IMR-90 (cell line): Measurements from ENCODE around the gene SLC38A1. TPM values are rescaled to one million over a fixed set of nuclear protein-coding genes. Genes with fewer than 3 reads are reported as not detected.

Experiments
- ATAC-seq: fragments of 200-7000 bp; cut with Tn5 transposase; 2 replicates; pipeline ENCODE4 v1.9.1; 2020; ENCODE audit warnings: low read depth, mild to moderate bottlenecking, moderate library complexity
- BruUV-seq: library from RNA; stranded (reverse); fragments of 400-500 nt; replicated peaks from 2 replicates; lab custom pipeline; 2021; lab: Mats Ljungman, UMichigan
- CTCF ChIA-PET: fragments of 300-600 bp; formaldehyde crosslinking; extraction: SDS; loops from one replicate; lab custom pipeline; 2021; ENCODE audit warnings: antibody characterized with exemption; lab: Yijun Ruan, JAX
- POLR2A ChIA-PET: fragments of 300-600 bp; sonication (Branson Sonifier 250); formaldehyde crosslinking; loops from one replicate; lab custom pipeline; 2022; ENCODE audit warnings: antibody characterized with exemption; ENCODE audit not compliant: unreplicated experiment; lab: Charles Lee
- DNase-seq: peaks from one replicate; pipeline ENCODE4 v3.0.0; 2013
- H2AFZ ChIP-seq: replicated peaks from 2 replicates; pipeline ENCODE3; 2013; ENCODE audit warnings: low read length, mild to moderate bottlenecking; ENCODE audit not compliant: poor library complexity
- H2AK5ac ChIP-seq: 2 replicates; pipeline ENCODE4 v1.6.1; 2013; ENCODE audit warnings: low read depth, low read length, inconsistent platforms
- H2AK9ac ChIP-seq: replicated peaks from 2 replicates; pipeline ENCODE3; 2013; ENCODE audit warnings: mild to moderate bottlenecking, low read depth, low read length, moderate library complexity; ENCODE audit not compliant: poor library complexity
- H2BK120ac ChIP-seq: 2 replicates; pipeline ENCODE4 v1.6.1; 2013; ENCODE audit warnings: low read depth, low read length, inconsistent platforms
- H2BK15ac ChIP-seq: 3 replicates; pipeline ENCODE4 v1.6.1; 2013; ENCODE audit warnings: low read depth, low read length, inconsistent platforms
- H2BK20ac ChIP-seq: 2 replicates; pipeline ENCODE4 v1.6.1; 2013; ENCODE audit warnings: low read depth, mild to moderate bottlenecking, inconsistent platforms, low read length, moderate library complexity
- H2BK5ac ChIP-seq: 2 replicates; pipeline ENCODE4 v1.6.1; 2013; ENCODE audit warnings: mild to moderate bottlenecking, low read depth, low read length, inconsistent platforms; ENCODE audit not compliant: poor library complexity, severe bottlenecking
- H3K14ac ChIP-seq: replicated peaks from 2 replicates; pipeline ENCODE4 v1.6.1; 2013; ENCODE audit warnings: low read depth, low read length, inconsistent platforms
- H3K18ac ChIP-seq: 2 replicates; pipeline ENCODE4 v1.6.1; 2013; ENCODE audit warnings: low read depth, low read length, control low read depth
- H3K23ac ChIP-seq: 2 replicates; pipeline ENCODE4 v1.6.1; 2013; ENCODE audit warnings: low read depth, low read length, inconsistent platforms
- H3K27ac ChIP-seq: 2 replicates; pipeline ENCODE4 v1.5.1; 2013; ENCODE audit warnings: mild to moderate bottlenecking, control low read depth, low read length; ENCODE audit not compliant: insufficient read depth
- H3K27me3 ChIP-seq: 2 replicates; pipeline ENCODE4 v1.6.1; 2013; ENCODE audit warnings: low read length; ENCODE audit not compliant: control insufficient read depth, insufficient read depth
- H3K36me3 ChIP-seq: 2 replicates; pipeline ENCODE4 v1.6.1; 2013; ENCODE audit warnings: low read length, mixed read lengths; ENCODE audit not compliant: control insufficient read depth, insufficient read depth
- H3K4ac ChIP-seq: 2 replicates; pipeline ENCODE4 v1.6.1; 2013; ENCODE audit warnings: low read depth, low read length, inconsistent platforms
- H3K4me1 ChIP-seq: 2 replicates; pipeline ENCODE4 v1.6.1; 2013; ENCODE audit warnings: low read length, mixed read lengths; ENCODE audit not compliant: control insufficient read depth, insufficient read depth
- H3K4me2 ChIP-seq: 2 replicates; pipeline ENCODE4 v1.6.1; 2013; ENCODE audit warnings: low read depth, mild to moderate bottlenecking, control low read depth, low read length, moderate library complexity
- H3K4me3 ChIP-seq: 2 replicates; pipeline ENCODE4 v1.5.1; 2013; ENCODE audit warnings: low read depth, mild to moderate bottlenecking, control low read depth, low read length, moderate library complexity; ENCODE audit not compliant: insufficient read depth
- H3K56ac ChIP-seq: 2 replicates; pipeline ENCODE4 v1.6.1; 2013; ENCODE audit warnings: low read length, inconsistent platforms; ENCODE audit not compliant: insufficient read depth; ENCODE audit errors: extremely low read depth
- H3K79me1 ChIP-seq, 2 experiments: 2 replicates each; pipeline ENCODE4 v1.6.1; 2013; ENCODE audit warnings: low read length in 2 of 2, inconsistent platforms in 1 of 2, low read depth in 1 of 2
- H3K9ac ChIP-seq: 2 replicates; pipeline ENCODE4 v1.6.1; 2013; ENCODE audit warnings: low read depth, low read length, control low read depth
- H3K9me1 ChIP-seq: 2 replicates; pipeline ENCODE4 v1.6.1; 2013; ENCODE audit warnings: low read length, inconsistent platforms; ENCODE audit not compliant: insufficient read depth
- H3K9me3 ChIP-seq: 2 replicates; pipeline ENCODE4 v1.6.1; 2013; ENCODE audit warnings: low read length; ENCODE audit not compliant: control insufficient read depth, insufficient read depth
- H4K20me1 ChIP-seq: 2 replicates; pipeline ENCODE4 v1.6.1; 2013; ENCODE audit warnings: low read length, inconsistent platforms; ENCODE audit not compliant: insufficient read depth
- H4K5ac ChIP-seq: 2 replicates; pipeline ENCODE4 v1.6.1; 2013; ENCODE audit warnings: mild to moderate bottlenecking, low read depth, low read length, control low read depth
- H4K8ac ChIP-seq, 2 experiments: 2 replicates each; pipeline ENCODE4 v1.6.1; 2013; ENCODE audit warnings: low read depth in 2 of 2, low read length in 2 of 2, control low read depth in 1 of 2, inconsistent platforms in 1 of 2
- H4K91ac ChIP-seq: 2 replicates; pipeline ENCODE4 v1.6.1; 2013; ENCODE audit warnings: low read depth, low read length, inconsistent platforms; ENCODE audit not compliant: insufficient read depth
- BHLHE40 ChIP-seq: fragments of 150-350 bp; IDR thresholded peaks from 2 replicates; pipeline ENCODE4 v1.6.1; 2016; ENCODE audit warnings: mild to moderate bottlenecking, low read depth, low read length
- CEBPB ChIP-seq: IDR thresholded peaks from 2 replicates; pipeline ENCODE4 v1.6.1; 2012; ENCODE audit warnings: low read depth, low read length, improper control_type of control experiment
- CHD1 ChIP-seq: IDR thresholded peaks from 2 replicates; pipeline ENCODE4 v1.6.1; 2012; ENCODE audit warnings: low read depth, low read length, improper control_type of control experiment
- CTCF ChIP-seq: conservative IDR thresholded peaks from 2 replicates; pipeline ENCODE4 v1.5.1; 2012; ENCODE audit warnings: mild to moderate bottlenecking, low read depth, low read length, improper control_type of control experiment
- FOS ChIP-seq: fragments of 150-350 bp; IDR thresholded peaks from 2 replicates; pipeline ENCODE4 v1.6.1; 2016; ENCODE audit warnings: low read depth, low read length
- MAFK ChIP-seq: IDR thresholded peaks from 2 replicates; pipeline ENCODE4 v1.6.1; 2012; ENCODE audit warnings: low read depth, low read length, improper control_type of control experiment
- MAZ ChIP-seq: IDR thresholded peaks from 2 replicates; pipeline ENCODE4 v1.6.1; 2012; ENCODE audit warnings: low read depth, mild to moderate bottlenecking, low read length, improper control_type of control experiment, moderate library complexity, borderline replicate concordance
- MXI1 ChIP-seq: IDR thresholded peaks from 2 replicates; pipeline ENCODE4 v1.6.1; 2012; ENCODE audit warnings: low read depth, mild to moderate bottlenecking, low read length, moderate library complexity, borderline replicate concordance
- NFE2L2 ChIP-seq: fragments of 150-350 bp; IDR thresholded peaks from 2 replicates; pipeline ENCODE4 v1.6.1; 2016; ENCODE audit warnings: low read depth, mild to moderate bottlenecking, low read length
- POLR2A ChIP-seq: IDR thresholded peaks from 2 replicates; pipeline ENCODE4 v1.6.1; 2012; ENCODE audit warnings: mild to moderate bottlenecking, low read depth, low read length
- RAD21 ChIP-seq: IDR thresholded peaks from 2 replicates; pipeline ENCODE4 v1.6.1; 2012; ENCODE audit warnings: low read length, improper control_type of control experiment
- RCOR1 ChIP-seq: IDR thresholded peaks from 2 replicates; pipeline ENCODE4 v1.6.1; 2012; ENCODE audit warnings: mild to moderate bottlenecking, low read length, improper control_type of control experiment; ENCODE audit not compliant: insufficient replicate concordance
- RFX5 ChIP-seq: IDR thresholded peaks from 2 replicates; pipeline ENCODE4 v1.8.0; 2012; ENCODE audit warnings: low read depth, mild to moderate bottlenecking, low read length, moderate library complexity
- SMC3 ChIP-seq: fragments of 150-350 bp; IDR thresholded peaks from 2 replicates; pipeline ENCODE4 v1.6.1; 2016; ENCODE audit warnings: low read depth, mild to moderate bottlenecking, antibody characterized with exemption, low read length, moderate library complexity
- USF2 ChIP-seq: fragments of 150-350 bp; IDR thresholded peaks from 2 replicates; pipeline ENCODE4 v1.6.1; 2017; ENCODE audit warnings: mild to moderate bottlenecking, antibody characterized with exemption, low read length, low read depth
- WGBS, 2 experiments: methylation state at CpG; one replicate each; pipeline versions ENCODE4 v1.1.5 to v1.1.7; 2013; ENCODE audit warnings: missing lambda C conversion rate in 2 of 2; ENCODE audit not compliant: insufficient read length in 1 of 2; ENCODE audit errors: extremely low coverage in 2 of 2; 5-methylcytosine and 5-hydroxymethylcytosine counted together
- dilution Hi-C: fragments of 300-500 bp; cut with HindIII; formaldehyde crosslinking; loops from one replicate; pipeline ENCODE4 v1.14.3; 2018; ENCODE audit warnings: low sequenced_read_pairs; ENCODE audit not compliant: unreplicated experiment
- in situ Hi-C: fragments of 300-500 bp; cut with MboI; formaldehyde crosslinking; loops from 3 replicates; pipeline ENCODE4 v1.14.3; 2019; ENCODE audit warnings: low sequenced_read_pairs, inconsistent platforms, mixed read lengths
- intact Hi-C: fragments of 100-400 bp; cut with micrococcal nuclease; formaldehyde crosslinking; loops from 2 replicates; pipeline ENCODE4 v1.10.0; 2022
- polyA plus RNA-seq, 3 experiments: library from polyadenylated mRNA; depleted of rRNA; stranded (reverse); fragments of >200 nt; gene quantifications; 2 replicates each; pipeline ENCODE4 v1.2.3, GENCODE V29; 2012; ENCODE audit warnings: low replicate concordance in 1 of 3
- total RNA-seq: library from RNA; depleted of rRNA; stranded (reverse); fragments of >200 nt; gene quantifications from 2 replicates; pipeline ENCODE4 v1.2.3, GENCODE V29; 2012
- TF ChIP-seq, protein P1 (sequence below): fragments of 150-350 bp; IDR thresholded peaks from 2 replicates; pipeline ENCODE4 v1.6.1; 2016; ENCODE audit warnings: low read depth, mild to moderate bottlenecking, low read length, moderate library complexity, borderline replicate concordance

The SLC38A1 gene
- total and polyA plus RNA-seq, 2 of the 4 experiments (the other 2 are of a cell fraction) = 22.8 to 61.5 TPM

GRCh38 chr12:46135750-46136149, 133.1 kb downstream of the SLC38A1 start:
- peaks cover 5% of the 10 kb centered on the region for H3K27me3 ChIP-seq
- H4K8ac ChIP-seq = no peak overlapping the region
- H3K4me1 ChIP-seq = no peaks in the 10 kb centered on the region
- no peak for DNase-seq
- H2BK120ac ChIP-seq = no peak overlapping the region
- no peaks in the 10 kb centered on the region for H4K20me1 ChIP-seq
- no peaks in the 10 kb centered on the region for H3K9me1 ChIP-seq
- no peak overlapping the region for H2BK5ac ChIP-seq
- no peak overlapping the region for H4K91ac ChIP-seq
- no peak overlapping the region for H2AK9ac ChIP-seq
- CTCF ChIA-PET = interaction anchor here (2.7 kb wide), 1 partner anchor 11 kb away, joined by 12 read pairs; no protein-coding TSS in a partner anchor
- H2BK20ac ChIP-seq = no peak overlapping the region
- no peak overlapping the region for H3K27ac ChIP-seq
- no peak overlapping the region for H3K14ac ChIP-seq
- no peak overlapping the region for H2AFZ ChIP-seq
- no peaks in the 10 kb centered on the region for H3K9me3 ChIP-seq
- intact Hi-C loops (no loop called here), dilution Hi-C loops (no loop called here), in situ Hi-C loops (no loop called here)
- no TSS peak for BruUV-seq
- ATAC-seq = no peak
- no peak overlapping the region for H3K4ac ChIP-seq
- no peak overlapping the region for H3K18ac ChIP-seq
- H3K9ac ChIP-seq = no peak overlapping the region
- H3K79me1 ChIP-seq = no peaks in the 10 kb centered on the region
- H3K36me3 ChIP-seq = no peaks in the 10 kb centered on the region
- H4K5ac ChIP-seq = no peak overlapping the region
- H2AK5ac ChIP-seq = no peak overlapping the region
- POLR2A ChIA-PET = no interaction called here
- whole genome bisulfite sequencing, 2 experiments = no CpG with 5 or more reads among the region's 1 CpG
- H3K56ac ChIP-seq = no peak overlapping the region
- no peak overlapping the region for H3K23ac ChIP-seq
- H3K4me2 ChIP-seq = no peak overlapping the region
- no peak for TF ChIP-seq USF2
- no peak for TF ChIP-seq BHLHE40
- TF ChIP-seq RCOR1 = no peak
- no peak for TF ChIP-seq MXI1
- TF ChIP-seq POLR2A = no peak
- no peak for TF ChIP-seq CTCF
- TF ChIP-seq, protein P1, sequence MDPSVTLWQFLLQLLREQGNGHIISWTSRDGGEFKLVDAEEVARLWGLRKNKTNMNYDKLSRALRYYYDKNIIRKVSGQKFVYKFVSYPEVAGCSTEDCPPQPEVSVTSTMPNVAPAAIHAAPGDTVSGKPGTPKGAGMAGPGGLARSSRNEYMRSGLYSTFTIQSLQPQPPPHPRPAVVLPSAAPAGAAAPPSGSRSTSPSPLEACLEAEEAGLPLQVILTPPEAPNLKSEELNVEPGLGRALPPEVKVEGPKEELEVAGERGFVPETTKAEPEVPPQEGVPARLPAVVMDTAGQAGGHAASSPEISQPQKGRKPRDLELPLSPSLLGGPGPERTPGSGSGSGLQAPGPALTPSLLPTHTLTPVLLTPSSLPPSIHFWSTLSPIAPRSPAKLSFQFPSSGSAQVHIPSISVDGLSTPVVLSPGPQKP = no peak
- no peak for TF ChIP-seq RFX5
- no peak for TF ChIP-seq NFE2L2
- no peak for TF ChIP-seq MAFK
- TF ChIP-seq RAD21 = no peak
- no peak for TF ChIP-seq CHD1
- no peak for TF ChIP-seq CEBPB
- no peak for TF ChIP-seq FOS
- no peak for TF ChIP-seq MAZ
- TF ChIP-seq SMC3 = no peak
- H2BK15ac ChIP-seq = no peak overlapping the region
- H3K4me3 ChIP-seq = no peak overlapping the region
